ENCODE data around the gene HYAL2. TPM values are rescaled to one million over a fixed set of nuclear protein-coding genes. Genes with fewer than 3 reads are reported as not detected.
"Not testable (repeated sequence)": the region's sequence is repeated elsewhere in the genome, so short reads cannot be mapped to it uniquely, and the experiment has no call there.

Gene HYAL2
- total RNA-seq, 1 experiment from 2014 or later = 35.7 TPM

GRCh38 chr3:50272911-50273688, 49.4 kb downstream of the HYAL2 start:
- Mint-ChIP-seq H3K36me3 (ENCODE audit: insufficient read depth, unreplicated experiment) (peaks cover 41% of the 10 kb centered on the region), H3K4me1 (ENCODE audit: low read depth, unreplicated experiment) (peaks cover 42% of the 10 kb centered on the region), H3K27ac (ENCODE audit: unreplicated experiment) (peak overlapping the region; percentile 32), H3K4me3 (ENCODE audit: low read depth, unreplicated experiment) (peak overlapping the region; percentile 63), H3K27me3 (ENCODE audit: unreplicated experiment) (no peaks in the 10 kb centered on the region), H3K9me3 (ENCODE audit: low read depth, unreplicated experiment) (no peaks in the 10 kb centered on the region)
- CTCF ChIA-PET = interaction anchor here (0.7 kb wide), 1 partner anchor 84 kb away, joined by 4 read pairs; no protein-coding TSS in a partner anchor
- peak; percentile 94 for DNase-seq
- BruUV-seq (replicated peaks) = no TSS peak
- TF ChIP-seq CTCF (IDR thresholded peaks at IDR 0.05; ENCODE audit: unreplicated experiment) = peak; percentile 96
- intact Hi-C loops (cut with micrococcal nuclease; ENCODE audit: unreplicated experiment) = loop anchor here (1.0 to 10.0 kb wide), 4 partner anchors 46 to 152 kb away; partner anchors contain the start of genes HYAL2 and TUSC2

- not testable (repeated sequence) for H3K9me3 Mint-ChIP-seq (ENCODE audit: low read depth, unreplicated experiment); BruUV-seq (replicated peaks); DNase-seq; H3K27me3 Mint-ChIP-seq (ENCODE audit: unreplicated experiment)
- CTCF ChIA-PET = interaction anchor here (0.7 to 1.8 kb wide), 3 partner anchors 12 to 84 kb away, joined by 4 to 8 read pairs (median 5); no protein-coding TSS in a partner anchor
- intact Hi-C loops (cut with micrococcal nuclease; ENCODE audit: unreplicated experiment) = loop anchor here (2.0 to 10.0 kb wide), 2 partner anchors 52 to 152 kb away; partner anchors contain the start of genes HYAL2 and TUSC2
- H3K27ac Mint-ChIP-seq (ENCODE audit: unreplicated experiment) = peak overlapping the region; percentile 32
- peak overlapping the region; percentile 63 for H3K4me3 Mint-ChIP-seq (ENCODE audit: low read depth, unreplicated experiment)
- H3K4me1 Mint-ChIP-seq (ENCODE audit: low read depth, unreplicated experiment) = peaks cover 48% of the 10 kb centered on the region
- H3K36me3 Mint-ChIP-seq (ENCODE audit: insufficient read depth, unreplicated experiment) = peaks cover 44% of the 10 kb centered on the region
Observed at GRCh38 chr3:50272538-50272910, 50.0 kb downstream of the HYAL2 start.

- DNase-seq = no peak
- BruUV-seq (replicated peaks) = no TSS peak
- CTCF ChIA-PET = interaction anchor here (1.0 to 1.8 kb wide), 3 partner anchors 11 to 45 kb away, joined by 3 to 8 read pairs (median 4); no protein-coding TSS in a partner anchor
- Mint-ChIP-seq H3K27ac (ENCODE audit: unreplicated experiment) (peak overlapping the region; percentile 6), H3K36me3 (ENCODE audit: insufficient read depth, unreplicated experiment) (peaks cover 46% of the 10 kb centered on the region), H3K9me3 (ENCODE audit: low read depth, unreplicated experiment) (no peaks in the 10 kb centered on the region), H3K4me3 (ENCODE audit: low read depth, unreplicated experiment) (peak overlapping the region; percentile 63), H3K4me1 (ENCODE audit: low read depth, unreplicated experiment) (peaks cover 49% of the 10 kb centered on the region), H3K27me3 (ENCODE audit: unreplicated experiment) (no peaks in the 10 kb centered on the region)
- intact Hi-C loops (cut with micrococcal nuclease; ENCODE audit: unreplicated experiment) = loop anchor here (10.0 kb wide), 1 partner anchor 53 kb away; the partner anchor contains the start of genes HYAL2 and TUSC2
- TF ChIP-seq CTCF (IDR thresholded peaks at IDR 0.05; ENCODE audit: unreplicated experiment) = no peak
Observed at GRCh38 chr3:50271314-50271936, 51.1 kb downstream of the HYAL2 start.

GRCh38 chr3:50270422-50271224, 51.9 kb downstream of the HYAL2 start:
- peak overlapping the region; percentile 90 for H3K27ac Mint-ChIP-seq (ENCODE audit: unreplicated experiment)
- H3K4me3 Mint-ChIP-seq (ENCODE audit: low read depth, unreplicated experiment) = peak overlapping the region; percentile 63

More at GRCh38 chr3:50270422-50271224, 51.9 kb downstream of the HYAL2 start:
- DNase-seq = no peak
- BruUV-seq (replicated peaks) = no TSS peak
- Mint-ChIP-seq H3K27me3 (ENCODE audit: unreplicated experiment) (no peaks in the 10 kb centered on the region), H3K36me3 (ENCODE audit: insufficient read depth, unreplicated experiment) (peaks cover 44% of the 10 kb centered on the region), H3K4me1 (ENCODE audit: low read depth, unreplicated experiment) (peaks cover 54% of the 10 kb centered on the region), H3K9me3 (ENCODE audit: low read depth, unreplicated experiment) (no peaks in the 10 kb centered on the region)
- intact Hi-C loops (cut with micrococcal nuclease; ENCODE audit: unreplicated experiment) = loop anchor here (10.0 kb wide), 1 partner anchor 54 kb away; the partner anchor contains the start of genes HYAL2 and TUSC2
- CTCF ChIA-PET = interaction anchor here (1.1 to 2.2 kb wide), 5 partner anchors 10 to 44 kb away, joined by 4 to 8 read pairs (median 6); partner anchors contain the start of gene GNAI2
- TF ChIP-seq CTCF (IDR thresholded peaks at IDR 0.05; ENCODE audit: unreplicated experiment) = no peak

Measured in Calu3 (cell line).